ENCODE data around the gene ZNF787.

GRCh38 chr19:56137405-56137804 lies 16.3 kb upstream of the ZNF787 start:
- TF ChIP-seq CTCF (IDR thresholded peaks at IDR 0.05; ENCODE audit: borderline replicate concordance, extremely low read depth, low read length, poor library complexity, severe bottlenecking) (no peak), EZH2 (IDR thresholded peaks at IDR 0.05; ENCODE audit: borderline replicate concordance, low read depth, low read length, severe bottlenecking) (no peak)
